GM19467 (cell line): ENCODE results near the gene SPARC.
"Not testable (repeated sequence)": the region's sequence is repeated elsewhere in the genome, so short reads cannot be mapped to it uniquely, and the experiment has no call there.

Experiments
- ATAC-seq: cut with Tn5 transposase; IDR thresholded peaks from one replicate; pipeline ENCODE4 v1.9.1; 2021; ENCODE audit warnings: mild to moderate bottlenecking, moderate library complexity; ENCODE audit not compliant: unreplicated experiment

Gene SPARC

GRCh38 chr5:151703227-151703626 lies 16.5 kb upstream of the SPARC start:
- ATAC-seq: peak; percentile 91

GRCh38 chr5:151700820-151701219 lies 14.1 kb upstream of the SPARC start:
- peak; percentile 46 for ATAC-seq

- no peak for ATAC-seq
These were observed 13.6 kb upstream of the SPARC start for GRCh38 chr5:151700296-151700695.

- ATAC-seq: no peak
These were observed 12.6 kb upstream of the SPARC start for GRCh38 chr5:151699071-151699901.

- ATAC-seq: not testable (repeated sequence)
These were observed 11.4 kb upstream of the SPARC start for GRCh38 chr5:151698081-151698480.

GRCh38 chr5:151697452-151697851 lies 10.7 kb upstream of the SPARC start:
- ATAC-seq: no peak

- ATAC-seq: no peak
These were observed 9.9 kb upstream of the SPARC start for GRCh38 chr5:151696470-151697061.

GRCh38 chr5:151695464-151695863 lies 8.7 kb upstream of the SPARC start:
- ATAC-seq: no peak

GRCh38 chr5:151694035-151694485 lies 7.3 kb upstream of the SPARC start:
- ATAC-seq: no peak

GRCh38 chr5:151692312-151692711 lies 5.6 kb upstream of the SPARC start:
- ATAC-seq: no peak

GRCh38 chr5:151691706-151692105 lies 5.0 kb upstream of the SPARC start:
- ATAC-seq: no peak

- not testable (repeated sequence) for ATAC-seq
These were observed 2.9 kb upstream of the SPARC start for GRCh38 chr5:151689591-151689990.

GRCh38 chr5:151688436-151688835 lies 1.7 kb upstream of the SPARC start:
- no peak for ATAC-seq

- no peak for ATAC-seq
These were observed 704 bp downstream of the SPARC start for GRCh38 chr5:151685749-151686673.

- no peak for ATAC-seq
These were observed 1.9 kb downstream of the SPARC start for GRCh38 chr5:151684690-151685361.

GRCh38 chr5:151683986-151684588 lies 2.6 kb downstream of the SPARC start:
- no peak for ATAC-seq

GRCh38 chr5:151683444-151683843 lies 3.3 kb downstream of the SPARC start:
- ATAC-seq: no peak

GRCh38 chr5:151682751-151683331 lies 3.9 kb downstream of the SPARC start:
- ATAC-seq: no peak

GRCh38 chr5:151682240-151682639 lies 4.5 kb downstream of the SPARC start:
- ATAC-seq: no peak

GRCh38 chr5:151680944-151681427 lies 5.7 kb downstream of the SPARC start:
- no peak for ATAC-seq
